ENCODE measurements around the gene FCMR. TPM values are rescaled to one million over a fixed set of nuclear protein-coding genes. Genes with fewer than 3 reads are reported as not detected.

The FCMR gene
- total RNA-seq, 2 donors from 2014 or later = 1.3 to 5.0 TPM

DNA sequence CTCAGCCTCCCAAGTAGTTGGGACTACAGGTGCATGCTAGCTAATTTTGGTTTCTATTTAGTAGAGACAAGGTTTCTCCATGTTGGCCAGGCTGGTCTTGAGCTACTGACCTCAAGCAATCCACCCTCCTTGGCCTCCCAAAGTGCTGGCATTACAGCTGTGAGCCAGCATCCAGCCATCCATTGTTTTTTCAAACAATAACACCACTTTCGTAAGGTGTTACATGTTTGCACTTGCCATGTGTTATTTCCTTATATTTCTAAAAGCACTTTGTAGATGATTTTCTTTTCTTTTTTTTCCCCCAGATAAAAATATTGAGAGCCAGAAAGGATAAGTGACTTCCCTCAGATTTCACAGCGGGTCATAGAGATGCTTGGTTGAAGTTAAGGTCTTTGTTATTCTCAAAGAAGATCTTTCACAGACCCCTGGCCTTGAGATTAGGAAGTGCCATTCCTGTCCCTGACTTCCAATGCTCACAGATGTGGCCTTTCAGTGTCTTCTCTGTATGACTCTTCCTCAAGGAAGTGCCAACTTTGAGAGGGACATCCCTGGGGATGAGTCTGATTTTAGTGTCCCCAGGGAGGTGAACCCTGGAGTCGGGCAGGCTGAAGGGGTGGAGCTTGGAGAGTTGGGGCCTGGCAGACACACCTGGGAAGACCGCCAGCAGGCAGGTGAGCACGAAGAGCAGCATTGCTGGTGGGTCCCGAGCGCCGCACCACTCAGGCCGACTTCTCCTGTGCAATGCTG lies 18.3 kb upstream of the FCMR start:
- H3K36me3 ChIP-seq = no peaks in the 10 kb centered on the region
- TF ChIP-seq, protein P1, sequence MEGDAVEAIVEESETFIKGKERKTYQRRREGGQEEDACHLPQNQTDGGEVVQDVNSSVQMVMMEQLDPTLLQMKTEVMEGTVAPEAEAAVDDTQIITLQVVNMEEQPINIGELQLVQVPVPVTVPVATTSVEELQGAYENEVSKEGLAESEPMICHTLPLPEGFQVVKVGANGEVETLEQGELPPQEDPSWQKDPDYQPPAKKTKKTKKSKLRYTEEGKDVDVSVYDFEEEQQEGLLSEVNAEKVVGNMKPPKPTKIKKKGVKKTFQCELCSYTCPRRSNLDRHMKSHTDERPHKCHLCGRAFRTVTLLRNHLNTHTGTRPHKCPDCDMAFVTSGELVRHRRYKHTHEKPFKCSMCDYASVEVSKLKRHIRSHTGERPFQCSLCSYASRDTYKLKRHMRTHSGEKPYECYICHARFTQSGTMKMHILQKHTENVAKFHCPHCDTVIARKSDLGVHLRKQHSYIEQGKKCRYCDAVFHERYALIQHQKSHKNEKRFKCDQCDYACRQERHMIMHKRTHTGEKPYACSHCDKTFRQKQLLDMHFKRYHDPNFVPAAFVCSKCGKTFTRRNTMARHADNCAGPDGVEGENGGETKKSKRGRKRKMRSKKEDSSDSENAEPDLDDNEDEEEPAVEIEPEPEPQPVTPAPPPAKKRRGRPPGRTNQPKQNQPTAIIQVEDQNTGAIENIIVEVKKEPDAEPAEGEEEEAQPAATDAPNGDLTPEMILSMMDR (IDR thresholded peaks at IDR 0.05) = no peak
- no peak for DNase-seq (ENCODE audit: low spot score)
- H3K27ac ChIP-seq = no peak overlapping the region
- no peak overlapping the region for H3K4me3 ChIP-seq
- H3K27me3 ChIP-seq = no peaks in the 10 kb centered on the region
- H3K4me1 ChIP-seq = no peaks in the 10 kb centered on the region
- H3K9me3 ChIP-seq = no peaks in the 10 kb centered on the region

DNA sequence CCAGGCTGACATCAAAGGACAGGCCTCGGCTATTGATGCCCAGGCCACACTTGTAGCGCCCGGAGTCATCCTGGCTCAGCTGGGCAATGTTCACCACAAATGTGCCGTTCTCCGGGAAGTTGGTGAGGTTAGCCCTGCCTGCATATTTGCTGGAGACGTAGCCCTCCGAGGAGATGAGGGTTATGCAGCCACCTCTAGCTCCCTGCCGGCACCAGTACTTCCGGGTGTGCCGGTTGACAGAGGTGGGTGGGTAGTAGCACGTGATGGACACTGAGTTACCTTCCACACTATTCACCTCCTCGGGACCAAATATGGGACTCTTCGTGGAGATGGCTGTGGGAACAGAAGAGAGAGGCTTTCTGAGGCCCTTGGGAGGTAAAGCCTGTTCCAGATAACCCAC lies 17.4 kb upstream of the FCMR start:
- H3K27ac ChIP-seq = no peak overlapping the region
- no peak overlapping the region for H3K4me3 ChIP-seq
- TF ChIP-seq, protein P1 (IDR thresholded peaks at IDR 0.05) = no peak
- no peak for DNase-seq (ENCODE audit: low spot score)
- H3K27me3 ChIP-seq = no peaks in the 10 kb centered on the region
- H3K4me1 ChIP-seq = no peaks in the 10 kb centered on the region
- H3K9me3 ChIP-seq = no peaks in the 10 kb centered on the region
- no peaks in the 10 kb centered on the region for H3K36me3 ChIP-seq

DNA sequence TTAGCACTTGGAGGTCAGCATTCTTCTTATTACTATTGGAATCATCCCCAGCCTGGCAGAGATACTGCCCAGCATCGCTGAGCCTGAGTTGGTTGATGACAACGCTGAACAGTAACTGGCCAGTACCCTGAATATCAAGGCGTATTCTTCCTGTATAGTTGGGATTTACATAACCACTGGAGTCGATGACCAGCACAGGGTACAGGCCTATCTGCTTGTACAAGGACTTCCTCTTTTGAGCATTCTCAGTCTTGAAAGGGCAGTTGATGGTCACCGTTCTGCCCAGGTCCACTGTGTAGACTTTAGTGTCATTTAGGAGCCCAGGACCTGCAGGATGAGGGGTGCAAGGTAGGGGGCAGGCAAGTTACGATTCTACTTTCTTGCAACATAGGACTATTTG lies 15.7 kb upstream of the FCMR start:
- H3K4me1 ChIP-seq = no peaks in the 10 kb centered on the region
- no peaks in the 10 kb centered on the region for H3K9me3 ChIP-seq
- H3K27ac ChIP-seq = no peak overlapping the region
- H3K27me3 ChIP-seq = no peaks in the 10 kb centered on the region
- no peak overlapping the region for H3K4me3 ChIP-seq
- TF ChIP-seq, protein P1 (IDR thresholded peaks at IDR 0.05) = no peak
- no peaks in the 10 kb centered on the region for H3K36me3 ChIP-seq
- no peak for DNase-seq (ENCODE audit: low spot score)

DNA sequence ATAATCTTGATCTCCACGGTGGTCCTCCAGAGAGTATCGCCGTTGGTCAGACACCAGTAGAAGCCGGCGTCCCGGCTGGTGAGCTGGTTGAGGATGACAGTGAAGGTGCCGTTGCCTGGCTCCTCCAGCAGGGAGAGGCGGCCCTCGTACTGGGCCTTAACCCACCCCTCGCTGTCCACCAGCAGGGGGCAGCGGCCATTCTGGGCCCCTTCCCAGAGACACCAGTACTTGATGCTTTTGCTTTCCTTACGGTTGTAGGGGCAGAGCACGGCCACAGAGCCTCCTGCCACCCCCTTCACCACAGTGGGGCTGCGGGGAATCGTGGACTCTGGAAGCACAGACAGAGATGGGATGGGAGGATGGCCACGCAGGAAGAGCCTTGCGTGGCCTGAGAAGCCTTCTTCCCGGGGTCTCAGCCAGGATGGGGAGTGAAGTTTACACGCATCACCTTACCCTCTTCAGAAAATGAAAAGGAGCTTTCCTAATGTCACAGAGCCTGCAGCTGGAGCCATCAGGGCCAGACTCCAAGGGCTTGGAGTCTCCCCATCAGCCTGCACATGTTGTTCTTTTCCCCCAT lies 13.8 kb upstream of the FCMR start:
- Histone ChIP-seq H3K9me3 (no peaks in the 10 kb centered on the region), H3K27me3 (no peaks in the 10 kb centered on the region), H3K4me1 (no peaks in the 10 kb centered on the region), H3K27ac (no peak overlapping the region), H3K4me3 (no peak overlapping the region), H3K36me3 (no peaks in the 10 kb centered on the region)
- TF ChIP-seq, protein P1 (IDR thresholded peaks at IDR 0.05) = peak in 1 of 2 donors; percentile 49
- DNase-seq (ENCODE audit: low spot score) = no peak

DNA sequence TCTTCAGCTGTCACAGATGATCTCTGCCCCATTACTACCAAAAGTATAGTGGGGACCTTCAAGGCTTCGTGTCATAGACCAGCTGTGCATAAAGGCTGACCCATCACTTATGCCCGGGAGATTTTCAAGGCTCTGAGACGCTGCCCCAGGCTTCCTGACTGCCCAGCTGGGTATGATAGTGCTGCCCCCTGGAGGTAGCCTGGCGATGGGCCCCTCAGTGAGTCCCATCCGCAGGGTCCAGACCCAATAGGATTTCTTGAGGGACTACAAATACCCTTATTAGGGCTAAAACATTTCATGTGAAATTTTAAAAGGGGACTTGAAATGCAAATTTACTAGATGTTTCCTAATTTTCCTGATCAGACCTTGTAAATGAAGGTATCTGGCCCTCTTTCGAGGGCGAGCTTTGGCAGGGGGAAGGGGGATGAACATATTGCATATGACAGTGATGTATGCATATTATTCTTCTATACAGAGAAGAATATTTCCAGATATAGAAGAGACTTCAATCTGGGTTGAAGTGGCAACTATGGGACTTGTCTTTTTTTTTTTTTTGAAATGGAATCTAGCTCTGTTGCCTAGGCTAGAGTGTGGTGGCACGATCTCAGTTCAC lies 11.7 kb upstream of the FCMR start:
- H3K27ac ChIP-seq = no peak overlapping the region
- no peaks in the 10 kb centered on the region for H3K36me3 ChIP-seq
- no peaks in the 10 kb centered on the region for H3K4me1 ChIP-seq
- no peak overlapping the region for H3K4me3 ChIP-seq
- no peak for DNase-seq (ENCODE audit: low spot score)
- no peaks in the 10 kb centered on the region for H3K27me3 ChIP-seq
- H3K9me3 ChIP-seq = no peaks in the 10 kb centered on the region
- TF ChIP-seq, protein P1 (IDR thresholded peaks at IDR 0.05) = peak in 1 of 2 donors; percentile 44

Measured in right atrium auricular region (tissue), 2 donors.